ENCODE results near the gene IGSF23.

Gene IGSF23

GRCh38 chr19:44598355-44598754 is 15.0 kb upstream of the IGSF23 start:
- H3K27ac ChIP-seq: no peak overlapping the region
- TF ChIP-seq ZFX (IDR thresholded peaks at IDR 0.05; ENCODE audit: borderline replicate concordance): no peak
- TF ChIP-seq, protein P1, sequence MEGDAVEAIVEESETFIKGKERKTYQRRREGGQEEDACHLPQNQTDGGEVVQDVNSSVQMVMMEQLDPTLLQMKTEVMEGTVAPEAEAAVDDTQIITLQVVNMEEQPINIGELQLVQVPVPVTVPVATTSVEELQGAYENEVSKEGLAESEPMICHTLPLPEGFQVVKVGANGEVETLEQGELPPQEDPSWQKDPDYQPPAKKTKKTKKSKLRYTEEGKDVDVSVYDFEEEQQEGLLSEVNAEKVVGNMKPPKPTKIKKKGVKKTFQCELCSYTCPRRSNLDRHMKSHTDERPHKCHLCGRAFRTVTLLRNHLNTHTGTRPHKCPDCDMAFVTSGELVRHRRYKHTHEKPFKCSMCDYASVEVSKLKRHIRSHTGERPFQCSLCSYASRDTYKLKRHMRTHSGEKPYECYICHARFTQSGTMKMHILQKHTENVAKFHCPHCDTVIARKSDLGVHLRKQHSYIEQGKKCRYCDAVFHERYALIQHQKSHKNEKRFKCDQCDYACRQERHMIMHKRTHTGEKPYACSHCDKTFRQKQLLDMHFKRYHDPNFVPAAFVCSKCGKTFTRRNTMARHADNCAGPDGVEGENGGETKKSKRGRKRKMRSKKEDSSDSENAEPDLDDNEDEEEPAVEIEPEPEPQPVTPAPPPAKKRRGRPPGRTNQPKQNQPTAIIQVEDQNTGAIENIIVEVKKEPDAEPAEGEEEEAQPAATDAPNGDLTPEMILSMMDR (IDR thresholded peaks at IDR 0.05): no peak

DNA sequence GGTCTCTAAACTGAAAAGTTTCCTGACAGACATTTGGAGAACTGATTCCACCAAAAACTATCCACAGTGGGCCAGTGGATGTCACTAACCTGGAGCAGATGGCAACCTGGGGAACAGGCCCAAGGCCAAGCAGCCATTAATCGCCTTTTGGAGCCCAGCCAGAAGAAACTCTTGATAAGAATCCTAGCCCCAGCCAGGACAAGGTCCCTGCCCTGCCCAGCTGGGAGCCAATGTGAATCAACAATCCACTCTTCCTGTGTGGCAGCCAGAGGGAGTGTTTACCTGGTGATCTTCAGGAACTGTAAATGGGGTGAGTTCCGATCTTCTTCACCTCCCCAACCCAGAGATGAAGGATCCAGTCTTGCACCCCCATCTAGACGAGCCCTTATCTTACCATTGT is 14.5 kb upstream of the IGSF23 start:
- H3K27ac ChIP-seq: no peak overlapping the region
- no peak for TF ChIP-seq ZFX (IDR thresholded peaks at IDR 0.05; ENCODE audit: borderline replicate concordance)
- TF ChIP-seq, protein P1 (IDR thresholded peaks at IDR 0.05): no peak

DNA sequence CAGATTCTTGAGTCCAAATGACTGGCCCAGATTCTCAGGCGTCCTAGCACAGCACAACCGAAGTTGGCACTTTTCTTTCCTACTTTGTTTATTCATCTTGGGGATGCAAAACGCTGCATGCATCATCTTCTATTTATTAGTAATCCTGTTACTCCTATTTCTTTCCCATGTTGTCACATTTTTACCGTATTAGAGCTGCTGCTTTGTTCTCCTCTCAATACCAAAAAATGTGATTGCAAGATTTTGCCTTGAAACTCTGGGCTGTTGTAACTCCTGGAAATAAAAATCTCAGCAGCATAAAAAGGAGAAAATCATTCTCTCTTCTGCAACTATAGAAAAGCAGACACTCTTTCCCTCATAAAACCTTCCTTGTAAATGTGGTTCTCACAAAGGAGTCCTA is 12.9 kb upstream of the IGSF23 start:
- no peak overlapping the region for H3K27ac ChIP-seq
- TF ChIP-seq, protein P1 (IDR thresholded peaks at IDR 0.05): no peak
- no peak for TF ChIP-seq ZFX (IDR thresholded peaks at IDR 0.05; ENCODE audit: borderline replicate concordance)

GRCh38 chr19:44602081-44602480 is 11.3 kb upstream of the IGSF23 start:
- TF ChIP-seq, protein P1 (IDR thresholded peaks at IDR 0.05): no peak
- no peak for TF ChIP-seq ZFX (IDR thresholded peaks at IDR 0.05; ENCODE audit: borderline replicate concordance)
- peak overlapping the region; percentile 71 for H3K27ac ChIP-seq

DNA sequence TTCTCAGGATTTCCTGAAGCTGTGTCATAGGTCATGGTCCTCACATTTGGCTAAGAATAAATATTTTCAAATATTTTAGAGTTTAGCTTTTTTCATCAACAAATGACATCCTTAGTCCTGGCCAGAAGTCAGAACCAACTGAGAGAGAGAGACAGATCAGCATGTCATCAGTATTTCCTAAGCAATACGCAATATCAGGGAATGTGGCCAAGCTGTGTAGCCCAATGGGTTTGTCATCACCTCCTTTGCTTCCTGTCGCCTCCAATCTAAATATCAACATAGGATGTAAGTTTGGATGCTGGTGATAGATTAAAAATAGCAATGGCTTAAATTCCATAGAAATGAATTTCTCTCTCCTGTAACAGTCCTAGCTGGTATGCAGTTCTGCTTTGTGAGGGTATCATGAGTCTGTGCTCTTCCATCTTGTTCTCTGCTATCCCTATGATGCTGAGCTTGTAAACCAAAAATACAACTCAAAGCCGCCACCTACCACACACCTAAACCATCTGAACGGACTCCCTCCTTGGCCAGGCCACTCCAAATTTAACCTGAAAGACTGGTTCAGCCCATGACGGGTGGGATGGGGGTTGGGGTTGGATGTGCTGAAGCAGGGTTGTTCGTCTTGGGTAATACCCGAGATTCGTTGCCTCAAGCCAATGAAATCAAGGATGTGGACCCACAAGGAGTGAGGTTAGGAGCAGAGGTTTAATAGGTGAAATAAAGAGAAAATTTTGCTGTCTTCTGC is 10.0 kb upstream of the IGSF23 start:
- TF ChIP-seq ZFX (IDR thresholded peaks at IDR 0.05; ENCODE audit: borderline replicate concordance): no peak
- TF ChIP-seq, protein P1 (IDR thresholded peaks at IDR 0.05): no peak
- H3K27ac ChIP-seq: no peak overlapping the region

DNA sequence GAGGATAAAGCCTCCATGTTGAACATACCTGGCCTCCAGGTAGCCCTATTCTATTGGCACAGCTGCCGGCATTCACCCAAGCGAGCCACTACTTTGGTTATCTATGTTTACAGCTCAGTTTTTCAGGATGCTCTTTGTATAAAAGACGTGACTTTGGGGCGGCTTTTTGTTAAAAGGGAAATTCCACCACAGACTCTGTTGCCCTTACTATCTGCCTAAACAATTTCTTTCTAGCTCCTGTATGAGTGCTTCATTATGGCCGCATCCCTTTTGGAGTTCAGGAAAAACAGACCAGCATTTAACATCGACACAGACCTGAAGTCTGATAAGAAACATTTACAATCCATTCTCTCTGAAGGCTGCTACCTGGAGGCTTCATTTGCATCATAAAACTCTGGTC is 9.1 kb upstream of the IGSF23 start:
- TF ChIP-seq, protein P1 (IDR thresholded peaks at IDR 0.05): no peak
- no peak for TF ChIP-seq ZFX (IDR thresholded peaks at IDR 0.05; ENCODE audit: borderline replicate concordance)
- H3K27ac ChIP-seq: no peak overlapping the region

DNA sequence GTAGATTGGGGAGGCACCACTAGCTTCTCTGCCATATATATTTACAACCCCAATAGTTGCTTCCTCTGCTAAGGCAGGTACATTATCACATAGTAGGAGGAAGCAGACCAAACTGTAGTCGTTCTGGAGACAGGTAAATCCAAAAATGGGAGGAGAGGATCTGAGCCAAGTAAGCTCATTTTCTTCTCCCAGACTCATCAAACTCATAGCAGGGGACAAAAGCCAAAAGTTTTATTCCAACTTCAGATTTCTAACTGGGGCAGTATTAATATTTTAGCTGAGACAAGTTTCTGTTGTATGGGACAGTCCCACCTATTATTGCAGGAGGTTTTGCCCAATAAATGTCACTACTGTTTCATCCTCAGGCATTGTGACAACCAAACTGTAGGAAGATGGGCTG is 7.8 kb upstream of the IGSF23 start:
- H3K27ac ChIP-seq: no peak overlapping the region
- TF ChIP-seq ZFX (IDR thresholded peaks at IDR 0.05; ENCODE audit: borderline replicate concordance): no peak
- TF ChIP-seq, protein P1 (IDR thresholded peaks at IDR 0.05): no peak
